Hepatocyte (in vitro differentiated cells): ENCODE measurements around the gene CNTNAP2. TPM values are rescaled to one million over a fixed set of nuclear protein-coding genes. Genes with fewer than 3 reads are reported as not detected.

ENCODE experiments used
- DNase-seq: peaks from one replicate; pipeline ENCODE4 v3.0.0-alpha.2; 2016; ENCODE audit warnings: low spot score
- H2AFZ ChIP-seq: fragments of 200-600 bp; sonication (generic); 2 replicates; pipeline ENCODE4 v1.6.0; 2016; ENCODE audit warnings: antibody characterized with exemption, mild to moderate bottlenecking
- H3K27ac ChIP-seq: fragments of 200-600 bp; sonication (generic); 2 replicates; pipeline ENCODE4 v1.5.1; 2016; ENCODE audit warnings: mild to moderate bottlenecking
- H3K27me3 ChIP-seq: fragments of 200-600 bp; sonication (generic); 2 replicates; pipeline ENCODE4 v1.6.1; 2016
- H3K36me3 ChIP-seq: fragments of 200-600 bp; sonication (generic); replicated peaks from 2 replicates; pipeline ENCODE4 v1.5.1; 2016; ENCODE audit warnings: low read depth; ENCODE audit not compliant: insufficient read depth
- H3K4me1 ChIP-seq: fragments of 200-600 bp; sonication (generic); 2 replicates; pipeline ENCODE4 v1.5.1; 2016; ENCODE audit warnings: mild to moderate bottlenecking, moderate library complexity; ENCODE audit not compliant: insufficient read depth
- H3K4me2 ChIP-seq: fragments of 200-600 bp; sonication (generic); 2 replicates; pipeline ENCODE4 v1.6.0; 2016
- H3K4me3 ChIP-seq: fragments of 200-600 bp; sonication (generic); 2 replicates; pipeline ENCODE4 v1.5.1; 2016; ENCODE audit warnings: mild to moderate bottlenecking
- H3K79me2 ChIP-seq: fragments of 200-600 bp; sonication (generic); 2 replicates; pipeline ENCODE4 v1.6.0; 2017; ENCODE audit warnings: mild to moderate bottlenecking
- H3K9me2 ChIP-seq: fragments of 200-600 bp; sonication (generic); replicated peaks from 2 replicates; pipeline ENCODE4 v1.6.0; 2017; ENCODE audit warnings: mild to moderate bottlenecking; ENCODE audit not compliant: insufficient read depth
- H3K9me3 ChIP-seq: fragments of 200-600 bp; sonication (generic); 2 replicates; pipeline ENCODE4 v1.5.1; 2016; ENCODE audit warnings: low read depth, mild to moderate bottlenecking
- H4K20me1 ChIP-seq: fragments of 200-600 bp; sonication (generic); 2 replicates; pipeline ENCODE4 v1.6.0; 2016; ENCODE audit warnings: mild to moderate bottlenecking; ENCODE audit not compliant: insufficient read depth, poor library complexity, severe bottlenecking
- EZH2 ChIP-seq: fragments of 200-600 bp; sonication (generic); IDR thresholded peaks from 2 replicates; pipeline ENCODE4 v1.6.1; 2016; ENCODE audit warnings: antibody characterized with exemption, mild to moderate bottlenecking, borderline replicate concordance
- EZH2phosphoT487 ChIP-seq: fragments of 200-600 bp; sonication (generic); IDR thresholded peaks from one replicate; pipeline ENCODE4 v1.6.1; 2018; ENCODE audit warnings: antibody characterized with exemption, mild to moderate bottlenecking, low read depth, moderate library complexity; ENCODE audit not compliant: unreplicated experiment, severe bottlenecking
- WGBS: methylation state at CpG from one replicate; pipeline ENCODE4 v1.1.6; 2016; ENCODE audit warnings: low lambda C conversion rate; ENCODE audit errors: missing lambda C conversion rate; 5-methylcytosine and 5-hydroxymethylcytosine counted together
- polyA plus RNA-seq: library from polyadenylated mRNA; unstranded; fragments of >200 nt; fragmentation: Nextera tagmentation; extraction: Ambion mirVana; gene quantifications from 2 replicates; pipeline ENCODE4 v1.2.1, GENCODE V29; 2016
- total RNA-seq: library from RNA; depleted of rRNA; stranded (reverse); fragments of >200 nt; gene quantifications from 2 replicates; pipeline ENCODE4 v1.2.3, GENCODE V29; 2014
- TF ChIP-seq, protein P1 (sequence below): fragments of 200-600 bp; sonication (generic); IDR thresholded peaks from 2 replicates; pipeline ENCODE4 v1.5.1; 2016; ENCODE audit warnings: antibody characterized with exemption, mild to moderate bottlenecking; ENCODE audit not compliant: poor library complexity

The CNTNAP2 gene
- total and polyA plus RNA-seq, 2 experiments from 2014 or later: 7.5 to 14.7 TPM

DNA sequence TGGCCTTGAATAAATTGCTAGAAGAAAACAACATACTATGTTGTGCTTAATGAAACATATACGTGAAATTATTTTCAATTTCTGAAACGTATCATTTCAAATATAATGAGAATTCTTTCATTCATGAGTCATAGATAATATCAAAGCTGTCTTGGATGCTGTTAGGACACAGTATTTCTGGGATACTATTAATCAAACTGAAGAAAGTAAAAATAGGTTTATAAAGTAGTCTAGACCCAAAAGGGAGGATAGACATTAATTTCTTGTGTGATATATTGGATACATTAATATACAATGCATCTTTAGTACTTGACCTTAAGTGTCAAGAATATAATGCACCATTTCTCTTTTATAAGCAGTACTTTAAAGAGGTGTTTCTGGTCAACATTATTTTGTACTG, 89.7 kb downstream of the CNTNAP2 start:
- H3K4me1 ChIP-seq: no peaks in the 10 kb centered on the region
- H3K36me3 ChIP-seq: no peaks in the 10 kb centered on the region
- H4K20me1 ChIP-seq: no peaks in the 10 kb centered on the region
- no peak overlapping the region for H3K27ac ChIP-seq
- TF ChIP-seq EZH2: no peak
- no peak for TF ChIP-seq EZH2phosphoT487
- TF ChIP-seq, protein P1, sequence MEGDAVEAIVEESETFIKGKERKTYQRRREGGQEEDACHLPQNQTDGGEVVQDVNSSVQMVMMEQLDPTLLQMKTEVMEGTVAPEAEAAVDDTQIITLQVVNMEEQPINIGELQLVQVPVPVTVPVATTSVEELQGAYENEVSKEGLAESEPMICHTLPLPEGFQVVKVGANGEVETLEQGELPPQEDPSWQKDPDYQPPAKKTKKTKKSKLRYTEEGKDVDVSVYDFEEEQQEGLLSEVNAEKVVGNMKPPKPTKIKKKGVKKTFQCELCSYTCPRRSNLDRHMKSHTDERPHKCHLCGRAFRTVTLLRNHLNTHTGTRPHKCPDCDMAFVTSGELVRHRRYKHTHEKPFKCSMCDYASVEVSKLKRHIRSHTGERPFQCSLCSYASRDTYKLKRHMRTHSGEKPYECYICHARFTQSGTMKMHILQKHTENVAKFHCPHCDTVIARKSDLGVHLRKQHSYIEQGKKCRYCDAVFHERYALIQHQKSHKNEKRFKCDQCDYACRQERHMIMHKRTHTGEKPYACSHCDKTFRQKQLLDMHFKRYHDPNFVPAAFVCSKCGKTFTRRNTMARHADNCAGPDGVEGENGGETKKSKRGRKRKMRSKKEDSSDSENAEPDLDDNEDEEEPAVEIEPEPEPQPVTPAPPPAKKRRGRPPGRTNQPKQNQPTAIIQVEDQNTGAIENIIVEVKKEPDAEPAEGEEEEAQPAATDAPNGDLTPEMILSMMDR: no peak
- H3K9me3 ChIP-seq: no peaks in the 10 kb centered on the region
- no peak overlapping the region for H3K4me2 ChIP-seq
- no peaks in the 10 kb centered on the region for H3K27me3 ChIP-seq
- DNase-seq: no peak
- H3K9me2 ChIP-seq: no peaks in the 10 kb centered on the region
- no peak overlapping the region for H2AFZ ChIP-seq
- H3K4me3 ChIP-seq: no peak overlapping the region
- 85% methylated on average over 2 of the region's 2 CpGs for WGBS
- no peaks in the 10 kb centered on the region for H3K79me2 ChIP-seq

DNA sequence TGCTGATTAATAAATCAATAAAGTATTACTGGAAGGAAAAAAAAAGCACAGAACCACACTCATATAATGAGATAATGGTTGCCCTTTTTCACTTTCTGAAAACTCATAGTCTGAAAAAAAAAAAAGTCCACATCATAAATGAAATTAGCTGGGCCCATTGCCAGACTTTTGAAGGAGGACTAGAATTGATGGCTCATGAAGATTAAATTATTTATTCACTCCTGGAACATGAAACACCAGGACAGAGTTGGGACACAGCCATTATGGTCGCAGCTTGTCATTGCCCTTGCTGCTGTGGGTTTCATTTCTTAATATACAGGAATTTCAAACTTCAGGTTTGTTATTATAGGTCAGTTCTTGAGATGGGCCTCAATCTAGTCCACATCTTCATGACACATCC, 91.9 kb downstream of the CNTNAP2 start:
- no peak for TF ChIP-seq EZH2
- no peak for TF ChIP-seq EZH2phosphoT487
- TF ChIP-seq, protein P1: no peak
- no peak for DNase-seq
- H3K36me3 ChIP-seq: no peaks in the 10 kb centered on the region

DNA sequence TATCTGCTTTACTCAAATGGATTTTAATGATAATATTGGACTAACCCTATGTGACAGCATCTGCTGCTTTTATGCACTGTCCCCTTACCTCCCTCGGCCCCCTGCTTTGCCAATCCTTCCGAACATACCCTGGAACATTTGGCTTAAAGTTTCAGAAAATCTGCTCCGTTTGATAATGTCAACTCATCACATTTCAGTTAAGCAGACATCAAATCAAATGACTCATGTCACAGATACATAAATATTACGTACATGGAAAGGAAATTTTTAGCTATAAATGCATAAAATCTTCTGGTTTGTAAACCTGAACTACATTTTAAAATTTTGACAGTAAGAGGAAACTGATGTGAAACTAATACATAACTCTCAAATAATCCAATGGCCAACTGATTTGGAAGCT, 98.2 kb downstream of the CNTNAP2 start:
- no peaks in the 10 kb centered on the region for H3K4me1 ChIP-seq
- H3K36me3 ChIP-seq: no peaks in the 10 kb centered on the region
- H3K27ac ChIP-seq: no peak overlapping the region
- H3K4me3 ChIP-seq: no peak overlapping the region
- 82% methylated on average over 4 of the region's 4 CpGs for WGBS
- no peak for DNase-seq
- no peaks in the 10 kb centered on the region for H3K9me2 ChIP-seq
- H3K27me3 ChIP-seq: no peaks in the 10 kb centered on the region
- no peaks in the 10 kb centered on the region for H4K20me1 ChIP-seq
- H3K9me3 ChIP-seq: no peaks in the 10 kb centered on the region
- TF ChIP-seq, protein P1: no peak
- no peak for TF ChIP-seq EZH2
- TF ChIP-seq EZH2phosphoT487: no peak
- H3K79me2 ChIP-seq: no peaks in the 10 kb centered on the region
- H2AFZ ChIP-seq: no peak overlapping the region
- no peak overlapping the region for H3K4me2 ChIP-seq

More for the DNA sequence above, 91.9 kb downstream of the CNTNAP2 start:
- no peak overlapping the region for H3K4me3 ChIP-seq
- no peak overlapping the region for H3K4me2 ChIP-seq
- H3K27me3 ChIP-seq: no peaks in the 10 kb centered on the region
- H3K9me2 ChIP-seq: no peaks in the 10 kb centered on the region
- no peaks in the 10 kb centered on the region for H3K4me1 ChIP-seq
- no peak overlapping the region for H3K27ac ChIP-seq
- no peak overlapping the region for H2AFZ ChIP-seq
- 81% methylated on average over 1 of the region's 1 CpG for WGBS
- H4K20me1 ChIP-seq: no peaks in the 10 kb centered on the region
- H3K9me3 ChIP-seq: no peaks in the 10 kb centered on the region
- H3K79me2 ChIP-seq: no peaks in the 10 kb centered on the region
